HUES6 (cell line): Measurements from ENCODE around the gene PIEZO2.

Experiments used
- H3K27ac ChIP-seq: 2 replicates; pipeline ENCODE4 v1.7.0; 2013; ENCODE audit warnings: low read depth, mild to moderate bottlenecking, low read length, inconsistent platforms
- H3K27me3 ChIP-seq: 2 replicates; pipeline ENCODE4 v1.6.1; 2013; ENCODE audit warnings: low read length; ENCODE audit not compliant: control insufficient read depth, insufficient read depth
- H3K36me3 ChIP-seq: 2 replicates; pipeline ENCODE4 v1.6.1; 2013; ENCODE audit warnings: low read length; ENCODE audit not compliant: control insufficient read depth, insufficient read depth
- H3K4me1 ChIP-seq: 2 replicates; pipeline ENCODE4 v1.6.1; 2013; ENCODE audit warnings: low read length; ENCODE audit not compliant: control insufficient read depth, insufficient read depth
- H3K4me3 ChIP-seq: 2 replicates; pipeline ENCODE4 v1.5.1; 2013; ENCODE audit warnings: low read depth, low read length
- H3K9ac ChIP-seq: one replicate; pipeline ENCODE4 v1.6.1; 2013; ENCODE audit warnings: mild to moderate bottlenecking, low read length
- H3K9me3 ChIP-seq: 2 replicates; pipeline ENCODE4 v1.6.1; 2013; ENCODE audit warnings: low read depth, low read length; ENCODE audit not compliant: control insufficient read depth, insufficient read depth

PIEZO2 gene

DNA sequence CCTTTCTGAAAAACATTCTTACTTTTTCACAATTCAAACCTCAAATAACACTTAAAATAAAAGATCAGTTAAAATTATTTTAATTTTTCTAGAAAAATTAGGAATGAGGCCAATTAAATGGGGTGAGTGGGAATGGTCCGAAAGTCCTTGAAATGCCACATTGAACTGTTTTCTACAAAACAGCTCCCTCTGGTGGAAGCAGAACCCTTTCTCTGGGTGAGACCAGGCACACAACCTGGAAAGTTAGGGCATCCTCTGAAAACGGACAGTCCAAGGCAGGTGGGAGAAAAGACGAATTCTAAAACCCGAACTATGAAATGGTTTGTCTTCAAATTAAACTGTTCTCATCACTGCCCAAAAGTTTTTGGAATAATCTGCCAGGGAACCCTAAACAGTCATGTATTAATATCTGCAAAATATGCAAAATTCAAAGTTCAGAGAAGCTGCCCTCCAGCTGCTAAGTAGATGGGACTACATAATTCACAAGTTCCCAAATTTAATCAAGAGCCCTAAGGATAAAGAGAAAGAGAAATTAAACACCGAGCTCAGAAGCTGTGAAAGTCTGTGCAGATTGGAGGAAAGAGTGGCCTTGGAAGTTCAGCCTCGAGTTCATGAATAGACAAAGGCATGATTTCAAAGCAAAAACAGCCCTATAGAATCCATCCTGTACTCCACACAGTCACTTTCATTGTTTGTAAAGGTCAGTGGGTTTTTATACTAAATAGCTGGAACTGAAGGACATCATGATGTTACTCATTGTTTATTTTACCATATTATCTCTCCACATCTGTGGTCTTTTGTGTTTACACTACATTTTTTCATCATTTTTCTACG lies 108.3 kb downstream of the PIEZO2 start:
- Histone ChIP-seq H3K4me1 (no peaks in the 10 kb centered on the region), H3K9ac (no peak overlapping the region), H3K27me3 (no peaks in the 10 kb centered on the region), H3K4me3 (no peak overlapping the region), H3K9me3 (0 out of 2 replicates have a peak, but pooled peaks cover 3% of the 10 kb centered on the region), H3K27ac (no peak overlapping the region), H3K36me3 (no peaks in the 10 kb centered on the region)

DNA sequence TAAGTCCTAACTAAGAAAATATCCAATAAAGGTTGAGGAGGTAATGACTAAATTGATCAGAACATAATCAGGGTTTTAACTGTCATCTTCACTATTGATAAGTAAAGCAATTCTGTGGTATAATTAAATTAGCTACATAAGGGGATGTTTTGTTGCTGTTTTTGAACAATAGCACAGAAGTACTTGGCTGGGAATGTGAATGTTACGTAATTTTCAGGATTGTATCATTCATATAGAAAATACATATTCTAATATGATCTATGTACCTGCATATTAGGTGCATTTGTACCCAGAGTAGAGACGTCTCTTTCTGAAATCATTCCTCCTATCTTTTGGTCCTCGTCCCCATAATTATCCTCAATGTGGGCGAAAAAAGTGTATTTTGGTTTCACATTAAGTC lies 109.0 kb downstream of the PIEZO2 start:
- 0 out of 2 replicates have a peak, but pooled peaks cover 4% of the 10 kb centered on the region for H3K4me1 ChIP-seq
- H3K4me3 ChIP-seq = no peak overlapping the region
- H3K27me3 ChIP-seq = no peaks in the 10 kb centered on the region
- H3K27ac ChIP-seq = no peak overlapping the region
- 0 out of 2 replicates have a peak, but pooled peaks cover 3% of the 10 kb centered on the region for H3K9me3 ChIP-seq
- no peaks in the 10 kb centered on the region for H3K36me3 ChIP-seq
- no peak overlapping the region for H3K9ac ChIP-seq

DNA sequence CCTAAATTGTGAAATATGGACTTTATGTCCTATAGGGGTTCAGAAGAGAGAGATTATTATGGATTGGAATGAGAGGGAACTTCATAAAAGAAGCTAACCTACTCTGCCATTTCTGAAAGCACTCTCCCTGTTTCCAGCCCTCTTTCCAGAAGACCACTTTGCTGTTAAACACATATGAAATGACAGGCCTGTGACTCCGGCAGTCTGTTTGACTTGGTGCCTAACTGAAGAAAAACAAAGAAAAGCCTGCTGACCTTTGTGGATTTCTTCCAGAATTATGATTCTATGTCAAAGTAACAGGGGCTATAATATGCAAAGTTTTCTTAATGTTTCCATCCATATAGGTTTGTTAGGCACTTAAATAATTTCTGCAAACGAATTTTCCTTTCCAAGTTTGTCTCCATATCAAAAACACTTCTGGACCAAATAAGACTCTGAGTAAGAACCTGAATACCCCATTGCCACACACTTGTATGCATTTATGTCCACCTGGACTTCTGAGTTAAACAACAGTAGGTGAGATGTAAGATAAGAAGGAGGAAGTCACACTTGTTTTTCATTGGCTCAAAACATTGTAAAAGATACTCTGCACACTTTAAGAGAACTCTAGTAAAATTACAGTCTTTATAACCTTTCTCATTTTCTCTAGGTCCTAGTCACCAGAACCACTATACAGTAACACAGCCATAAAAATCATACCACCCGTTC lies 111.7 kb downstream of the PIEZO2 start:
- Histone ChIP-seq H3K36me3 (no peaks in the 10 kb centered on the region), H3K9me3 (no peaks in the 10 kb centered on the region), H3K27ac (no peak overlapping the region), H3K9ac (no peak overlapping the region), H3K4me1 (0 out of 2 replicates have a peak, but pooled peaks cover 4% of the 10 kb centered on the region), H3K4me3 (no peak overlapping the region), H3K27me3 (no peaks in the 10 kb centered on the region)

DNA sequence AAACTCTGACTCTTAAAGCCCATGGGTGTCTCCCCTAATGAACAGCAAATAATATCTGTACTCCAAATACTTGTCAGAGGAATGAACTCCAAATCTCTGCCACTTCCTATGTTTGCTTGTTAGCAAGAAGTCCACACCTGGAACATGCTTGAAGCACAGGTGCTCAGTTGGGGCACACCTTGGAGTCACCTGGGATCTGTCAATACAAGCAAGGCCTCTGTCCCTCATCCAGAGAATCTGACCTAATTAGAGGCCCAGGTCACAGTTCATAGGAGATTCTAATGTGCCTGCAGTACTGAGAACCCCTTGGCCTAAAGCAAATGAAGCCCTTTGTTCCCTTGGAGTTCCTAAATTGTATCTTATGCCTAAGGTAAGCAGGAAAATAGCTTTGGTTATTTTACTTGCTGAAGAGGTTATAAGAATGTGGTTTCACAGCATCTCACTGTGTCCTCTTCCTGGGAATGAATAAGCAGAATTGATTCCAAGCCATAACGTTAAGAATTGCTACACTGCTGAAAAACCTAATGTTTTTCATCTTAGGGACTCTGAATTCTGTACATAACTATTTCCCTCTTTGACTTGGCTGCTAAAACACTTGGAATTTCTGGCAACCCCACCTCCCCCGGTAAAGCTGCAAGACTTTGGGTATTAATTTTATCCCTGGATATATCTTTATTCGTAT lies 113.4 kb downstream of the PIEZO2 start:
- H3K4me3 ChIP-seq = no peak overlapping the region
- 0 out of 2 replicates have a peak, but pooled peaks cover 4% of the 10 kb centered on the region for H3K4me1 ChIP-seq
- no peaks in the 10 kb centered on the region for H3K27me3 ChIP-seq
- no peaks in the 10 kb centered on the region for H3K9me3 ChIP-seq
- no peak overlapping the region for H3K27ac ChIP-seq
- no peaks in the 10 kb centered on the region for H3K36me3 ChIP-seq
- H3K9ac ChIP-seq = no peak overlapping the region

DNA sequence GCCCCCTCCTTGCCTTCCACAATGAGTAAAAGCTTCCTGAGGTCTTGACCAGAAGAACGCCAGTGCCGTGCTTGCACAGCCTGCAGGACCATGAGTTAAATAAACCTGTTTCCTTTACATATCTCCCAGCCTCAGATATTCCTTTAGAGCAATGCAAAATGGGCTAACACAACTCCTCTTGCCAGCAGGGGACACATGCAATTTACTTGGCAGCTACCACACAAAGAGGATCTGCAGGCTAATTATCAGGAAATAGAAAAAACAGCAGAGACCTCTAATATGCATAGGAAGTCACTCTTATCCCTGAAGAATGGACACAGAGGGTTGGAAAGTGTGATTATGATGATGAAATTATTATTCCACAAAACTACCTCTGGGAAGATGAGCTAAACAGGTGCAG lies 114.0 kb downstream of the PIEZO2 start:
- Histone ChIP-seq H3K9ac (no peak overlapping the region), H3K9me3 (no peaks in the 10 kb centered on the region), H3K36me3 (no peaks in the 10 kb centered on the region), H3K4me1 (0 out of 2 replicates have a peak, but pooled peaks cover 4% of the 10 kb centered on the region), H3K4me3 (no peak overlapping the region), H3K27ac (no peak overlapping the region), H3K27me3 (no peaks in the 10 kb centered on the region)

DNA sequence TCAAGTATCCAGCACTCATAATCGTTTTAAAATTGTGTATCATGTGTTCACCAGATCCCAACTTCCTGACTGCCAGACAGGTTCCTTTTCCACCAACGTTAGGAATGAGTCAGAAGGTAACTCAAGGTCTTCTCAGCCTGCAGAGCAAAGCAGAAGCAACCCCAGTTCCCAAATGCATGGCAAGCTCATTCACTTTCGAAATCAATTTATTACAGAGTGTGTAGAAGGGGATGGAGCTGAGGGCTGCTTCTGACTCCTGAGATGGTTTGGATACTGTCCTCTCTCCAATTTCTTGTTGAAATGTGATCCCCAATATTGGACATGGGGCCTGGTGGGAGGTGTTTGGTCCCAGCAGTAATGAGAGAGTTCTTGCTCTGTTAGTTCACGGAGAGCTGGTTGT lies 114.5 kb downstream of the PIEZO2 start:
- Histone ChIP-seq H3K36me3 (no peaks in the 10 kb centered on the region), H3K27ac (no peak overlapping the region), H3K4me3 (no peak overlapping the region), H3K9me3 (no peaks in the 10 kb centered on the region), H3K27me3 (no peaks in the 10 kb centered on the region), H3K4me1 (0 out of 2 replicates have a peak, but pooled peaks cover 4% of the 10 kb centered on the region), H3K9ac (no peak overlapping the region)

DNA sequence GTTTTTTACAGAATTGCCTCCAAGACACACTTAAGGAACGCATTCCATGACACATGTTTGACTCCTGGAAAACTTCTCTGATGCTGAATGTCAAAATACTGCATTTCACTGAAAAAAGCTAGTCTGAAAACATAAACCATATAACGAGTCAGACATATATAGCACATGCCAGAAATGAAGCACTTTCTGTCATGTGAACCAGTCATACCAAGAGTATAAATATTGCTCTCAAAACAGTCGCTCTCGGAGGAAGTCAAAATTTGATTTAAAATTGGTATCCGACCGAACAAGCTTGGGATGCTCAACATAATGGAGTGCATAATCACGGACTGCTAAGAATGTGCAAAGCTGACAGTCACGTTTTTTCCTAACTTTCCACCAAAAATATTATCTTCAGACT lies 115.9 kb downstream of the PIEZO2 start:
- no peaks in the 10 kb centered on the region; the same call in 1 of the 2 replicates for H3K9me3 ChIP-seq
- no peak overlapping the region for H3K27ac ChIP-seq
- H3K27me3 ChIP-seq = no peaks in the 10 kb centered on the region
- H3K9ac ChIP-seq = no peak overlapping the region
- H3K36me3 ChIP-seq = no peaks in the 10 kb centered on the region
- H3K4me1 ChIP-seq = 0 out of 2 replicates have a peak, but pooled peaks cover 4% of the 10 kb centered on the region
- H3K4me3 ChIP-seq = no peak overlapping the region

DNA sequence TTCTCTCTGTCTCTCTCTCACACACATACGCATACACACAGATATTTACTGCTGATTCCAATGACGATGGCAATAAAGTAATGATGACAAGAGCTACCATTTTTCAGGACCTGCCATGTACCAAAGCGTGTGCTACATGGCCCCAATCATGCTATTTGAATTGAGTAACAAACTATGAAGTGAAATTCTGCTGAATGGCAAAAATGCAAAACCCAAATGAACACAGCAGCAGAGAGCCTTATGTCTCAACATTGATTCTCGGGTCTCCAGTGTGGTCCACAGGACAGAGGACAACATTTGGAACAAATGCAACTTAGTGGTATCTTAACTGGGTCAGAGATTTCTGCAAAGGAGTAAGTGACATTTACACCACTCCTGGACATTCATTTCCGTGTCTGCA lies 117.4 kb downstream of the PIEZO2 start:
- no peaks in the 10 kb centered on the region; the same call in 1 of the 2 replicates for H3K9me3 ChIP-seq
- H3K4me3 ChIP-seq = no peak overlapping the region
- no peaks in the 10 kb centered on the region for H3K27me3 ChIP-seq
- 0 out of 2 replicates have a peak, but pooled peaks cover 4% of the 10 kb centered on the region for H3K4me1 ChIP-seq
- H3K9ac ChIP-seq = no peak overlapping the region
- no peaks in the 10 kb centered on the region for H3K36me3 ChIP-seq
- H3K27ac ChIP-seq = no peak overlapping the region

DNA sequence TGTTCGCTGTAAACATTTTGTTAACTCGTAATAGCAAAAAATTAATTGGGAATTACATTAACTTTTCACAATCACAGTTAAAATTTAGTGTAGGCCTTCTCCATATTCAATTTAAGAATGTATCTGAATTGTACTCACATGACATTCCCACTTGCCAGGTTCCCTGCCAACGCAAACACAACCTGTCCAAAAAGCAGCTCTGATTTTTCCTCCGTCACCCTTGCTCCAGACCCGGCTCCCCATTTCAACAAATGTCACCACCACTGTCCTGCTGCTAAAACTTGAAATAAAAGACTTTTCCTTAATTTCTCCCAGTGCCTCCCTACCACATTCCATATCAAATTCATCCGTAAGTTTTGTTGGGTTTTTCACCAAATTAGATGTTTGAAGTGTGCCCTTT lies 120.3 kb downstream of the PIEZO2 start:
- Histone ChIP-seq H3K9ac (no peak overlapping the region), H3K27ac (no peak overlapping the region), H3K27me3 (no peaks in the 10 kb centered on the region), H3K36me3 (no peaks in the 10 kb centered on the region), H3K4me3 (no peak overlapping the region), H3K4me1 (no peaks in the 10 kb centered on the region), H3K9me3 (no peaks in the 10 kb centered on the region; the same call in 1 of the 2 replicates)

DNA sequence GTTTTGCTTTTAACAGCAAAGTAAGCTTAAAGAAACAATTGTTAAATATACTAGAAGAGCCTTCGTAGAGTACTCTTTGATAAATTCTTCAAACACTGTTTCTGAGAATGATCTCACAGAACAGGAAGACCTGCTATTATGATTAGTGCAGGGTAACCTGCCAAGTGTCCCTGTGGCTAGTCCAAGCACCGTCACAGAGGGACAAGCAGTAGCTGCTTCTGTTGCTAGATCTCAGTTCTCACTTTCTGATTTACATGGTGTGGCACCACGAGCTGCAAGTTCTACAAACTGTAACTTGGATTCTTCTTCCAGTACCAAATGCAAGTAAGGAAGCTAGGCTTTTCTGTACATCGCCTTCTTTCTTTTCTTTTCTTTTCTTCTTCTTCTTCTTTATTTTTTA lies 121.5 kb downstream of the PIEZO2 start:
- no peaks in the 10 kb centered on the region for H3K4me1 ChIP-seq
- H3K27me3 ChIP-seq = no peaks in the 10 kb centered on the region
- no peaks in the 10 kb centered on the region; the same call in 1 of the 2 replicates for H3K9me3 ChIP-seq
- H3K36me3 ChIP-seq = no peaks in the 10 kb centered on the region
- no peak overlapping the region for H3K4me3 ChIP-seq
- no peak overlapping the region for H3K27ac ChIP-seq
- no peak overlapping the region for H3K9ac ChIP-seq
